ENCODE data around the gene C2orf76.
A peak's percentile ranks its signal among the peaks of the same experiment; 100 is the strongest.

Gene C2orf76

GRCh38 chr2:119311831-119312230 lies 54.8 kb downstream of the C2orf76 start:
- H3K4me3 ChIP-seq = no peak overlapping the region
- no peak for DNase-seq (ENCODE audit: low spot score in 2 of 2)
- H3K27me3 ChIP-seq (ENCODE audit: low read depth) = no peaks in the 10 kb centered on the region
- no peaks in the 10 kb centered on the region for H3K4me1 ChIP-seq
- H3K9me3 ChIP-seq = no peaks in the 10 kb centered on the region
- no peaks in the 10 kb centered on the region for H3K36me3 ChIP-seq (replicated peaks)
- in situ Hi-C loops (cut with MboI; ENCODE audit: low sequenced_read_pairs) = loop anchor here (5.0 kb wide), 1 partner anchor 430 kb away; no protein-coding TSS in a partner anchor

- no peaks in the 10 kb centered on the region for H3K36me3 ChIP-seq (replicated peaks)
- no peaks in the 10 kb centered on the region for H3K27me3 ChIP-seq (ENCODE audit: low read depth)
- in situ Hi-C loops (cut with MboI; ENCODE audit: low sequenced_read_pairs) = loop anchor here (5.0 kb wide), 1 partner anchor 429 kb away; no protein-coding TSS in a partner anchor
- DNase-seq (ENCODE audit: low spot score in 2 of 2) = no peak
- H3K9me3 ChIP-seq = no peaks in the 10 kb centered on the region
- no peaks in the 10 kb centered on the region for H3K4me1 ChIP-seq
- no peak overlapping the region for H3K4me3 ChIP-seq
These were observed 55.3 kb downstream of the C2orf76 start for GRCh38 chr2:119311371-119311770.

- Histone ChIP-seq H3K27me3 (ENCODE audit: low read depth) (no peaks in the 10 kb centered on the region), H3K36me3 (replicated peaks) (no peaks in the 10 kb centered on the region), H3K4me3 (no peak overlapping the region), H3K9me3 (no peaks in the 10 kb centered on the region), H3K4me1 (no peaks in the 10 kb centered on the region)
- peak in 1 of 2 experiments; percentile 24 for DNase-seq (ENCODE audit: low spot score in 2 of 2)
- in situ Hi-C loops (cut with MboI; ENCODE audit: low sequenced_read_pairs) = no loop called here
These were observed 57.8 kb downstream of the C2orf76 start for GRCh38 chr2:119308793-119309330.

- in situ Hi-C loops (cut with MboI; ENCODE audit: low sequenced_read_pairs) = no loop called here
- no peaks in the 10 kb centered on the region for H3K36me3 ChIP-seq (replicated peaks)
- no peaks in the 10 kb centered on the region for H3K9me3 ChIP-seq
- H3K4me3 ChIP-seq = no peak overlapping the region
- H3K4me1 ChIP-seq = no peaks in the 10 kb centered on the region
- DNase-seq (ENCODE audit: low spot score in 2 of 2) = no peak
- H3K27me3 ChIP-seq (ENCODE audit: low read depth) = no peaks in the 10 kb centered on the region
These were observed 59.1 kb downstream of the C2orf76 start for GRCh38 chr2:119307419-119308140.

GRCh38 chr2:119306196-119306590 lies 60.4 kb downstream of the C2orf76 start:
- H3K9me3 ChIP-seq = no peaks in the 10 kb centered on the region
- no peak overlapping the region for H3K4me3 ChIP-seq
- DNase-seq (ENCODE audit: low spot score in 2 of 2) = no peak
- H3K36me3 ChIP-seq (replicated peaks) = no peaks in the 10 kb centered on the region
- in situ Hi-C loops (cut with MboI; ENCODE audit: low sequenced_read_pairs) = no loop called here
- H3K27me3 ChIP-seq (ENCODE audit: low read depth) = no peaks in the 10 kb centered on the region
- H3K4me1 ChIP-seq = no peaks in the 10 kb centered on the region

- in situ Hi-C loops (cut with MboI; ENCODE audit: low sequenced_read_pairs) = no loop called here
- no peaks in the 10 kb centered on the region for H3K36me3 ChIP-seq (replicated peaks)
- no peaks in the 10 kb centered on the region for H3K4me1 ChIP-seq
- no peak overlapping the region for H3K4me3 ChIP-seq
- DNase-seq (ENCODE audit: low spot score in 2 of 2) = no peak
- no peaks in the 10 kb centered on the region for H3K9me3 ChIP-seq
- H3K27me3 ChIP-seq (ENCODE audit: low read depth) = no peaks in the 10 kb centered on the region
These were observed 61.0 kb downstream of the C2orf76 start for GRCh38 chr2:119305497-119306195.

- Histone ChIP-seq H3K9me3 (no peaks in the 10 kb centered on the region), H3K4me3 (no peak overlapping the region), H3K4me1 (no peaks in the 10 kb centered on the region), H3K36me3 (replicated peaks) (no peaks in the 10 kb centered on the region), H3K27me3 (ENCODE audit: low read depth) (no peaks in the 10 kb centered on the region)
- no peak for DNase-seq (ENCODE audit: low spot score in 2 of 2)
- in situ Hi-C loops (cut with MboI; ENCODE audit: low sequenced_read_pairs) = no loop called here
These were observed 61.8 kb downstream of the C2orf76 start for GRCh38 chr2:119304847-119305246.

GRCh38 chr2:119301413-119301812 lies 65.2 kb downstream of the C2orf76 start:
- DNase-seq (ENCODE audit: low spot score in 2 of 2) = no peak
- H3K4me1 ChIP-seq = no peaks in the 10 kb centered on the region
- in situ Hi-C loops (cut with MboI; ENCODE audit: low sequenced_read_pairs) = no loop called here
- no peak overlapping the region for H3K4me3 ChIP-seq
- H3K36me3 ChIP-seq (replicated peaks) = no peaks in the 10 kb centered on the region
- H3K27me3 ChIP-seq (ENCODE audit: low read depth) = no peaks in the 10 kb centered on the region
- no peaks in the 10 kb centered on the region for H3K9me3 ChIP-seq

- peaks cover 5% of the 10 kb centered on the region for H3K4me1 ChIP-seq
- in situ Hi-C loops (cut with MboI; ENCODE audit: low sequenced_read_pairs) = no loop called here
- no peaks in the 10 kb centered on the region for H3K27me3 ChIP-seq (ENCODE audit: low read depth)
- DNase-seq (ENCODE audit: low spot score in 2 of 2) = no peak
- H3K4me3 ChIP-seq = no peak overlapping the region
- no peaks in the 10 kb centered on the region for H3K9me3 ChIP-seq
- no peaks in the 10 kb centered on the region for H3K36me3 ChIP-seq (replicated peaks)
These were observed 70.8 kb downstream of the C2orf76 start for GRCh38 chr2:119295688-119296375.

GRCh38 chr2:119294671-119295070 lies 72.0 kb downstream of the C2orf76 start:
- in situ Hi-C loops (cut with MboI; ENCODE audit: low sequenced_read_pairs) = no loop called here
- Histone ChIP-seq H3K4me1 (peaks cover 5% of the 10 kb centered on the region), H3K4me3 (no peak overlapping the region)

GRCh38 chr2:119293900-119294299 lies 72.7 kb downstream of the C2orf76 start:
- no peaks in the 10 kb centered on the region for H3K27me3 ChIP-seq (ENCODE audit: low read depth)
- H3K4me1 ChIP-seq = peaks cover 5% of the 10 kb centered on the region
- no peak overlapping the region for H3K4me3 ChIP-seq
- no peaks in the 10 kb centered on the region for H3K36me3 ChIP-seq (replicated peaks)
- no peak for DNase-seq (ENCODE audit: low spot score in 2 of 2)
- in situ Hi-C loops (cut with MboI; ENCODE audit: low sequenced_read_pairs) = no loop called here
- no peaks in the 10 kb centered on the region for H3K9me3 ChIP-seq

More at GRCh38 chr2:119294671-119295070, 72.0 kb downstream of the C2orf76 start:
- no peaks in the 10 kb centered on the region for H3K9me3 ChIP-seq
- H3K27me3 ChIP-seq (ENCODE audit: low read depth) = no peaks in the 10 kb centered on the region
- DNase-seq (ENCODE audit: low spot score in 2 of 2) = no peak
- no peaks in the 10 kb centered on the region for H3K36me3 ChIP-seq (replicated peaks)

GRCh38 chr2:119293254-119293653 lies 73.4 kb downstream of the C2orf76 start:
- DNase-seq (ENCODE audit: low spot score in 2 of 2) = no peak
- H3K4me3 ChIP-seq = no peak overlapping the region
- H3K4me1 ChIP-seq = peaks cover 5% of the 10 kb centered on the region
- H3K27me3 ChIP-seq (ENCODE audit: low read depth) = no peaks in the 10 kb centered on the region
- H3K9me3 ChIP-seq = no peaks in the 10 kb centered on the region
- no peaks in the 10 kb centered on the region for H3K36me3 ChIP-seq (replicated peaks)
- in situ Hi-C loops (cut with MboI; ENCODE audit: low sequenced_read_pairs) = no loop called here

GRCh38 chr2:119292226-119292625 lies 74.4 kb downstream of the C2orf76 start:
- no peak overlapping the region for H3K4me3 ChIP-seq
- H3K36me3 ChIP-seq (replicated peaks) = no peaks in the 10 kb centered on the region
- in situ Hi-C loops (cut with MboI; ENCODE audit: low sequenced_read_pairs) = no loop called here
- peak; percentile 46 to 72 for DNase-seq (ENCODE audit: low spot score in 2 of 2)
- no peaks in the 10 kb centered on the region for H3K9me3 ChIP-seq
- peaks cover 5% of the 10 kb centered on the region for H3K4me1 ChIP-seq
- no peaks in the 10 kb centered on the region for H3K27me3 ChIP-seq (ENCODE audit: low read depth)
